Inflammatory macrophage (primary cell): ENCODE results near the gene CEP85L.

Experiments
- DNase-seq, 2 donors: peaks; one replicate each; pipeline ENCODE4 v3.0.0-alpha.2; 2020 to 2022
- total RNA-seq, 18 experiments: gene quantifications; one replicate each; lab custom pipeline; 2026; ENCODE audit warnings: mixed read lengths in 6 of 18, inconsistent platforms in 2 of 18; lab: John Stamatoyannopoulos, UW

Gene CEP85L
- 13.7 to 73.3 (median 24.8) reads per million in 18 experiments for total RNA-seq

DNA sequence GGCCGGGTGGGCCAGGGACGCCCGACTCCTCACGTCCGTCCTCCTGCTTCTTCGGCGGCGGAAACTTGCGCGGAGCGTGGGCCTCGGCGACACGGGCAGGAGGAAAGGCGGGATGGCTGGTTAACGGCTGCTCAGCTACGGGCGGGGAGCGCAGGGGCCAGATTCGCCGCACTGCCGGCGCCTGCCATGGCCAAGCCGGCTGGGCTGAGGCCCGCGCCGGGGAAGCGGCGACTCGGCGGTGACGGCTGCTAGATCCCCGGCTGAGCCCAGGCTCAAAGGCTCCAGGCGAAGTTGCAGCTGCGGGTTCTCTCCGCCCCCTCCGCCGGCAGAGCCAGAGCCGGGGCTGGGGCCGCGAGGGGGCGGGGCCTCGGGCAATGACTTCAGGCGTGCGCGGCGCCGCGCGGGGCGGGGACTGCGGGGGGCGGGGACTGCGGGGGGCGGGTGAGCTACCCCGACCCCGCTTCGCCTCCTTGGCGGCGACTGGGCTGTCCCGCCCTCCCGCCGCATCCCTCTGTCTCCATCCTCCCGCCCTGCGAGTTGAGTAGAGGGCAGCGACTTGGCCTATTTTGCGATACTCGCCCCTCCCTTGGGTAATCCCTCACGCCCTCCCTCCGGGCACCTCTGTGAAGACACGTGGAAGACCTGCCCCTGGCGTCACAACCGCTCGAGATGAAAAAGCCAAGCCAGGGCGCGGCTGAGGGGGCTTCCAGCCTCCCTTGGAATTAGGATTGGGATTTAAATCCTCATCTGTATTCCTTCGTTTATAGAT lies at the start of gene CEP85L:
Gene CEP85L, minus strand, starts transcription at position 310 of the 769 bp plus-strand sequence. CDS start 322 bp downstream, outside the sequence.
- DNase-seq = peak; percentile 83 to 91

GRCh38 chr6:118700531-118700930 lies 49.1 kb upstream of the CEP85L start:
- DNase-seq = peak; percentile 54 to 74

GRCh38 chr6:118697554-118697953 lies 46.2 kb upstream of the CEP85L start:
- no peak for DNase-seq

- peak in 1 of 2 donors; percentile 45 for DNase-seq
Observed at GRCh38 chr6:118696271-118696670, 44.9 kb upstream of the CEP85L start.

- DNase-seq = no peak
Observed at GRCh38 chr6:118693562-118693961, 42.2 kb upstream of the CEP85L start.

DNA sequence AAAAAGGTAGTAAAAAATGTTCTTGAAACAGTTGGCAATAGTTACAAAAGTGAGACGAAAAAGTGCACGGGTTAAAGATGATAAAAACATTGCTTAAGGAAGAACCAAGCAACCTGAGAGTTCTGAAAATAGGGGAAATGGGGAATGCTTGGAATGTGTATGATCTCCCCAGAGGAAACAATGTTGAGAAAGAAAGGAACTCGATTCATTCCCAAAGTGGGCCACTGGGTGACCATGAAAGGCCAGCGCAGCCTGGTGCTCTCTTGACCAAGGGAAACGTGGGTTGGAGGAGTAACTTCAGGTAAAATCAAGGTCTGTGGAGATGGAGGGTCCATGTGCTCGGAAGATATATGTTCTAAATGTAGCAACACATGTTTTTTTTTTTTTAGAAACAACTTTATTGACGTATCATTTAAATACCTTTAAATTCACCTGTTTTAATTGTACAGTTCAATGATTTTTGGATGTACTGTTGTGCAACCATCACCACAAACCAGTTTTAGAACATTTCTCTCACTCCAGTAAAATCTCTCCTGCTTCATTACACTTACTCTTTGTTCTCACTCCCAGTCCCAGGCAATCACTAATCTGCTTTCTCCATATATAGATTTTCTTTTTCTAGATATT lies 34.5 kb upstream of the CEP85L start:
- no peak for DNase-seq

- peak; percentile 27 to 33 for DNase-seq
Observed at GRCh38 chr6:118683881-118684872, 32.8 kb upstream of the CEP85L start.

DNA sequence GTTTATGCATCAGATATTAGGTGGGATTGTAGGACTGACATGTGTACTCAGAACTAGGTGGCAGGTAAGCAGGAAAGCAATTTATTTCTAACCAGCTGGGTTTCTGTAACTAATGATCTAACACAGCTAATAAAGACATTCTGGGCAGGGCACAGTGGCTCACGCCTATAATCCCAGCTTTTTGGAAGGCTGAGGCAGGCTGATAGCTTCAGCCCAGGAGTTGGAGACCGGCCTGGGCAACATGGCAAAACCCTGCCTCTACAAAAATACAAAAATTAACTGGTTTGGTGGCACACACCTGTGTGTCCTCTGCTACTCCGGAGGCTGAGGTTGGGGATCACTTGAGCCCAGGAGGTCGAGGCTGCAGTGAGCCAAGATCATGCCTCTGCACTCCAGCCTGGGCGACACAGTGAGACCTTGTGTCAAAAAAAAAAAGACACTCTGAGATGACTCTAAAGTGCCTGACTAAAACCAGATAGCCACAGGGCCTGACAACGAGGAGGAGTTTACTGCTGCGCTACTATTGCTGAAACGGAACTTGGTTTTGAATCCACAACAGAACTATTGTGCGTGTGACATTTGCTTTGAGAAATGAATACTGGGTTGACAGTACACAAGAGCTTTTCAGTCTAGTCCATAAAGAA lies 29.2 kb upstream of the CEP85L start:
- peak in 1 of 2 donors; percentile 43 for DNase-seq

DNA sequence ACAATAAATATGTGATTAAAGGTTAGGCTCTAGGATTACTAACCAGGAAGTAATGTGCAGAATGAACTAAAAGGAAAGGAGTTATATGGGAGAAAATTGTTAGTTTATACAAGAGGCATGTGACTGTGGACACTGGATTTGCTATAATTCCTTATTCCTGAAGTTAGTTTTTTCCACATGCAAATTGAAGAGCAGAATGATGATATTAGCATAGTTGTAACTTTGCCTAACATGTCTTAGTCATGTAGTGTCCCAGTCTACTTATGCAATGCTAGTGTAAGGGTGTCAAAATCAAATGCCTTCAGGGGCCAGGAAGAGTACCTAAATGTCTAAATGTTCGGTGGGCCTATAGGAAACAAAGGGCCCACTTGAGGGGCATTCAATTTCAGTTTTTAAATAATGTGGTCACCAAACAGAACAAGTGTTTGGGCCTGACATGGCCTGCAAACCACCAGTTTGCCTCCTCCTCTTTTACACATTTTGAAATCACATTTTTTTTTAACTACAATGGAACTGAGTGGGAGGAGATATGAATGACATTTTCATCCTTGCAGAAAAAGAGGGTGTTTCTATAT lies 28.0 kb upstream of the CEP85L start:
- DNase-seq = peak; percentile 52 to 79

GRCh38 chr6:118678866-118679265 lies 27.5 kb upstream of the CEP85L start:
- no peak for DNase-seq

GRCh38 chr6:118677193-118677592 lies 25.8 kb upstream of the CEP85L start:
- peak in 1 of 2 donors; percentile 8 for DNase-seq

DNA sequence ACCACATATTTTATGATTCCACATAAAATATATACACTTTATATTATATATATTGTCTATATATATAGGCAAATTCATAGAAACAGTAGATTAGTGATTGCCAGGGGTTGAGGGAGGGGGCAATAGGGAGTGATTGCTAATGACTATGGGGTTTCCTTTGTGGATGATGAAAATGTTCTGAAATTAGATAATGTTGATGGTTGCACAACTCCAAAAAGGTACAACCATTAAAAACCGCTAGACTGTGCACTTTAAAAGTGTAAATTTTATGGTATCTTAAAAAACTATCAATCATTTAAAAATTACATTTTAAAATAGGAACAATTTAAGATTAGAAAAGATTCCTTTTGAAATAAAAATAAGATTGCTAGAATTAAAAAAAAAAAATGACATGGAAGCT lies 23.8 kb upstream of the CEP85L start:
- DNase-seq = no peak

GRCh38 chr6:118674772-118675171 lies 23.4 kb upstream of the CEP85L start:
- no peak for DNase-seq

DNA sequence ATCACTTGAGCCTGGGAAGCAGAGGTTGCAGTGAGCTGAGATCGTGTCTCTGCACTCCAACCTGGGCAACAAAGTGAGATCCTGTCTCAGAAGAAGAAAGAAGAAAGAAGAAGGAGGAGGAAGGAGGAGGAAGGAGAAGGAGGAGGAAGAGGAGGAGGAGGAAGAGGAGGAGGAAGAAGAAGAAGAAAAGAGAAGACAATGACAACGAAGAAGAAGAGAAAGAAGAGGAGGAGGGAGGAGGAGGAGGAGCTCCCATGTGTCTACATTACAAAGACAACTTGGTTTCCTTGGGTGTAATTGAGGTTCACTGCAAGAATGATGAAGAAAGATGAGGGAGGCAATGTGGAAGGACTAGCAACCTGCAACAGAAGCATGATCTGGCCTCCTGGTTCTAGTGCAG lies 21.3 kb upstream of the CEP85L start:
- DNase-seq = no peak

- DNase-seq = no peak
Observed at GRCh38 chr6:118669561-118669960, 18.2 kb upstream of the CEP85L start.

DNA sequence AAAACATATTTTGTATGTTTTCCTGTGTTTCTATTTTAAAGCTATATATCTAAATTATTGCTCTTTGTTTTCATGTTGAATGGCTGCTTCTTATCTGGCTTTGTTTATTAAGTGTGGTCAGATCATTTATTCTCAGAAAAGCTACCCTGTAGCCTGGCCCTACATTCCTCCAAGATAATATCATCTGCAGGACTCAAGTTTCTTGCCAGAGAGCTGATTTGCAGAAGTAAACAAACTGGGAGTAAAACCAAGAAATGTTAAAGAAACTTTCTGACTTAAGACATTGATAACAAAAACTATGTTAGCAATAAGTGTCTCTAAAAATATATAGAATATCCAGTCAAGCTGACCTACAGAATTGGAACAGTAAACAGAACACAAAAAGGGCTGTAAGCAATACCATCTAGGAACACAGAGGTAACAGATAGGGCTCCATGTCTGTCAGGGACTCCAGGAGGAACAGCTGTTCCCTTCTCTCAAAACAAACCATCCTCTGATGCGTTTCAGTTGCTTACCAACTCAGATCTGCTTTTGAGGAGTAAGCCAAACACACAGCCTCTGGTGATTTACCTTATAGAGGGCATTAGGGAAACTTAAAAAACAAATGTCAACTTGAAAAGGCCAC lies 17.5 kb upstream of the CEP85L start:
- no peak for DNase-seq

- no peak for DNase-seq
Observed at GRCh38 chr6:118667988-118668387, 16.6 kb upstream of the CEP85L start.

- no peak for DNase-seq
Observed at GRCh38 chr6:118665011-118665410, 13.6 kb upstream of the CEP85L start.

DNA sequence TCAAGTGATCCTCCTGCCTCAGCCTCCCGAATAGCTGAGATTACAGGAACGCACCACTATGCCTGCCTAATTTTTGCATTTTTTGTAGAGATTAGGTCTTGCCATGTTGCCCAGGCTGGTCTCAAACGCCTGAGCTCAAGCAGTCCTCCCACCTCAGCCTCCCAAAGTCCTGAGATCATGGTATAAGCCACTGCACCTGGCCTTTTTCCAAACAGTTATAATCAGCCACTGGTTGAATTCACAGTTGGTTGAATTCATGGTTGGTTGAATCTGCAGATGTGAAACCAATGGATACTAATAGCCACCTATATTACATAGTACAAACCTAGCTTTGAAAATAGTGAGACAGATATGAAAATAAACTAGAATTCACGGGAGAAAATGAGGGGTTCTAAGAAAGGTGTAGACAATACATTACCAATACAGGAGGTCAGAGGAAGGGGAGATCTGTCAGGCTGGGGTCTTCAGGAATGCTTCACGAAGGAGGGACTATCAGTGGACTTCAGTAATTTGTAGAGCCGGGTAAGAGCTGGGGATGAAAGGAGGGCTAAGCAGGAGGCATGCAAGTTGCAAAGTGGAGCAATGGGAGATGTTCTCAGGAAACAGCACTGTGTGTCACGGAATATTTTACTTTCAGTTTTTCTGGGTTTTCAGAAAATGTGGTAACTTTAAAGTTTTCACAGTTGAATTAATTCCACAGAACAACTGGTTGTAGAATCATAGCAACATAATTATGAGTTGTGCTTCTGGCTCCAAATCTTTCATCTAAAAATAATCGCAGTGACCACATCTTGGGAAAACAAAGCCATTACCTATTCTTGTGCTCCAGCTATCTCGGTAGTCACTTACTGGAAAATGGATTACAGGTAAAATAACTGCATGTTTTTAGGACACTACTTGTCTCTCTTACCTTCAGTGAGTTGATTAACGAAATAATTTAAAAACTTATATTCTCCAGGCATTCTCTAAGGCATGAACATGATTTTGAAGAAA lies 12.9 kb upstream of the CEP85L start:
- DNase-seq = no peak

DNA sequence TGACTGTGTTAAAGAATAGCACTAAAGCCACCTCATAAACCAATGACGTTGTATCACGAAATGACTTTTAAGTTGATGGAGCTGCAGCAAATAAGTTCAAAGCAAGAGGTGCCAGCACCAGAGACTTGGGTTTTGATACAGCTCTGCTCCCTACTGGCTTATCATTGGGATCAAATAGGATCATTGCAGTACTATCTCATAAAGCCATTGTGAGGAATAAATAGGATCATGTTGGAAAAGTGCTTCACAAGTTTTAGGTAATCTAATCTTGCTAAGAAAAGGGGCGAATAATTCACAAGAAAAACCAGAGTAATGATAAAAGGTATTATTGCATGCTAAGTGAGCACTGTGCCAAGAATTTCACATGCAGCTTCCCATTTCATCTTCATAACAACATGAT lies 10.4 kb upstream of the CEP85L start:
- no peak for DNase-seq
